ENCODE results near the gene PLEKHA1.

Gene PLEKHA1

GRCh38 chr10:122421054-122421625 is 46.6 kb downstream of the PLEKHA1 start:
- H3K9me3 ChIP-seq (ENCODE audit: control insufficient read depth, insufficient read depth, low read length): no peaks in the 10 kb centered on the region
- H3K4me3 ChIP-seq (ENCODE audit: low read length): no peak overlapping the region
- no peaks in the 10 kb centered on the region for H3K36me3 ChIP-seq (ENCODE audit: control insufficient read depth, insufficient read depth, low read length)
- no peaks in the 10 kb centered on the region for H3K27me3 ChIP-seq (ENCODE audit: control insufficient read depth, insufficient read depth, low read length)
- no peaks in the 10 kb centered on the region for H3K4me1 ChIP-seq (ENCODE audit: control insufficient read depth, insufficient read depth, low read length)
- H3K27ac ChIP-seq (ENCODE audit: low read length): no peak overlapping the region
- WGBS (ENCODE audit: insufficient coverage, insufficient read length): no CpG with 5 or more reads among the region's 3 CpGs
- DNase-seq (ENCODE audit: low read depth, low spot score): no peak

DNA sequence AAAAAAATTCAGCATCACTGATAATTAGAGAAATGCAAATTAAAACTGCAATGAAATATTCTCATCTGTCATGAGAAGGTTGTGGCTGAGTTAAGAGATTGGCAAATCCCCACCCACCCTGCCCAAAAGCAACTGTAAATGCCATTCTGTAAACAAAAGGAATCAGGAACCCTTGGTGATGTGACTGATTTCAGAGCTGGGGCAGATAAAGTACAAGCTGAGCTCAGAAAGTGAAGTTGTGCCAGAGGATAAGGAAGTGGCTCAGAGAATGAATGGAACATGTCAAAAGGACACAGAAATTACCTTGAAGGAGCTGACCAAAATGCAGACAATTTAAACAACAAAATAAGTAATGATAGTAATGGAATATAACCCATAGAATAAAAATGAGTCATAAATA is 47.2 kb downstream of the PLEKHA1 start:
- no peak overlapping the region for H3K27ac ChIP-seq (ENCODE audit: low read length)
- no peak for DNase-seq (ENCODE audit: low read depth, low spot score)

GRCh38 chr10:122422266-122422989 is 47.9 kb downstream of the PLEKHA1 start:
- Histone ChIP-seq H3K4me3 (ENCODE audit: low read length) (no peak overlapping the region), H3K27me3 (ENCODE audit: control insufficient read depth, insufficient read depth, low read length) (no peaks in the 10 kb centered on the region), H3K4me1 (ENCODE audit: control insufficient read depth, insufficient read depth, low read length) (no peaks in the 10 kb centered on the region), H3K27ac (ENCODE audit: low read length) (no peak overlapping the region), H3K36me3 (ENCODE audit: control insufficient read depth, insufficient read depth, low read length) (no peaks in the 10 kb centered on the region), H3K9me3 (ENCODE audit: control insufficient read depth, insufficient read depth, low read length) (no peaks in the 10 kb centered on the region)
- no peak for DNase-seq (ENCODE audit: low read depth, low spot score)
- whole genome bisulfite sequencing (ENCODE audit: insufficient coverage, insufficient read length): no CpG with 5 or more reads among the region's 5 CpGs

More for the DNA sequence above, 47.2 kb downstream of the PLEKHA1 start:
- H3K9me3 ChIP-seq (ENCODE audit: control insufficient read depth, insufficient read depth, low read length): no peaks in the 10 kb centered on the region
- no peak overlapping the region for H3K4me3 ChIP-seq (ENCODE audit: low read length)
- H3K36me3 ChIP-seq (ENCODE audit: control insufficient read depth, insufficient read depth, low read length): no peaks in the 10 kb centered on the region
- H3K27me3 ChIP-seq (ENCODE audit: control insufficient read depth, insufficient read depth, low read length): no peaks in the 10 kb centered on the region
- H3K4me1 ChIP-seq (ENCODE audit: control insufficient read depth, insufficient read depth, low read length): no peaks in the 10 kb centered on the region

DNA sequence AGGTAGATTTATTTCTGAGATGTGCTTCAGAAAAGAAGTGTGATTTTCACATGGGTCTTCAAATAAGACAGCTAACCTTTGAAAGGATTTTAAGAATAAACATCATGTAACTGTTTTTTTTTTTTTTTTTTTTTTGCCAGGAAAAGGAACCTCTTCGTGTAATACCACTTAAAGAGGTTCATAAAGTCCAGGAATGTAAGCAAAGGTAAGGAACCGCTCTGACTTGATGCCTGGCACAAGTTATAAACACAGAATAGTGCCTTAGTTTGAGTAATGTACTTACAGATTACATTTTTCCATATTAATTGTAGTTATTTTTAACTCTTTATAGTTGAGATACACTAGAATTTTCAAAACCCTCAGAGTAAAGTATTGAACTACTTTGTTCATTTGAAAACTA is 49.6 kb downstream of the PLEKHA1 start:
- H3K9me3 ChIP-seq (ENCODE audit: control insufficient read depth, insufficient read depth, low read length): no peaks in the 10 kb centered on the region
- peaks cover 2% of the 10 kb centered on the region; the same call in 1 of the 2 replicates for H3K36me3 ChIP-seq (ENCODE audit: control insufficient read depth, insufficient read depth, low read length)
- H3K27ac ChIP-seq (ENCODE audit: low read length): no peak overlapping the region
- no peak overlapping the region for H3K4me3 ChIP-seq (ENCODE audit: low read length)
- WGBS (ENCODE audit: insufficient coverage, insufficient read length): no CpG with 5 or more reads among the region's 2 CpGs
- H3K27me3 ChIP-seq (ENCODE audit: control insufficient read depth, insufficient read depth, low read length): no peaks in the 10 kb centered on the region
- no peak for DNase-seq (ENCODE audit: low read depth, low spot score)
- no peaks in the 10 kb centered on the region for H3K4me1 ChIP-seq (ENCODE audit: control insufficient read depth, insufficient read depth, low read length)

DNA sequence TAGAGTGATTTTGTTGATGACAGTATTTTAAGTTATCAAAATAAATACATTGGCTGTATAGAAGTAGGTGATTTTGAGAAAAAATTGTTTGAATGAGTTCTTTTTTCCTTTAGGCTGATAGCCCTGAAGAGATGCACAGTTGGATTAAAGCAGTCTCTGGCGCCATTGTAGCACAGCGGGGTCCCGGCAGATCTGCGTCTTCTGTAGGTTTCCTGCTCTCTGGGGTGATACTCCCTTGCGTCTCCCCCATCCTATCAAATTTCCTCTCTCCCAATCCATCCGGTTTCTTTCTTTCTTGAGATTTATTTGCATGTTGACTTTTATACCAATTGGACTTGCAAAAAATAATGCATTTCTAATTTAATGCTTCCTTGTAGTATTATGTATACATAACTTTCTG is 52.3 kb downstream of the PLEKHA1 start:
- no peak for DNase-seq (ENCODE audit: low read depth, low spot score)
- no peaks in the 10 kb centered on the region for H3K27me3 ChIP-seq (ENCODE audit: control insufficient read depth, insufficient read depth, low read length)
- no peak overlapping the region for H3K27ac ChIP-seq (ENCODE audit: low read length)
- H3K36me3 ChIP-seq (ENCODE audit: control insufficient read depth, insufficient read depth, low read length): peaks cover 2% of the 10 kb centered on the region; the same call in 1 of the 2 replicates
- H3K4me3 ChIP-seq (ENCODE audit: low read length): no peak overlapping the region
- H3K4me1 ChIP-seq (ENCODE audit: control insufficient read depth, insufficient read depth, low read length): no peaks in the 10 kb centered on the region
- H3K9me3 ChIP-seq (ENCODE audit: control insufficient read depth, insufficient read depth, low read length): no peaks in the 10 kb centered on the region
- no CpG with 5 or more reads among the region's 6 CpGs for WGBS (ENCODE audit: insufficient coverage, insufficient read length)

- no CpG with 5 or more reads among the region's 2 CpGs for whole genome bisulfite sequencing (ENCODE audit: insufficient coverage, insufficient read length)
- Histone ChIP-seq H3K36me3 (ENCODE audit: control insufficient read depth, insufficient read depth, low read length) (peaks cover 2% of the 10 kb centered on the region; the same call in 1 of the 2 replicates), H3K4me3 (ENCODE audit: low read length) (no peak overlapping the region), H3K4me1 (ENCODE audit: control insufficient read depth, insufficient read depth, low read length) (no peaks in the 10 kb centered on the region), H3K27me3 (ENCODE audit: control insufficient read depth, insufficient read depth, low read length) (no peaks in the 10 kb centered on the region), H3K27ac (ENCODE audit: low read length) (no peak overlapping the region), H3K9me3 (ENCODE audit: control insufficient read depth, insufficient read depth, low read length) (no peaks in the 10 kb centered on the region)
- no peak for DNase-seq (ENCODE audit: low read depth, low spot score)
These were observed 52.8 kb downstream of the PLEKHA1 start for GRCh38 chr10:122427280-122427679.

GRCh38 chr10:122435212-122435827 is 60.8 kb downstream of the PLEKHA1 start:
- H3K4me1 ChIP-seq (ENCODE audit: control insufficient read depth, insufficient read depth, low read length): no peaks in the 10 kb centered on the region
- DNase-seq (ENCODE audit: low read depth, low spot score): no peak

GRCh38 chr10:122441961-122442360 is 67.5 kb downstream of the PLEKHA1 start:
- DNase-seq (ENCODE audit: low read depth, low spot score): no peak
- WGBS (ENCODE audit: insufficient coverage, insufficient read length): no CpG with 5 or more reads among the region's 7 CpGs

More at GRCh38 chr10:122435212-122435827, 60.8 kb downstream of the PLEKHA1 start:
- WGBS (ENCODE audit: insufficient coverage, insufficient read length): no CpG with 5 or more reads among the region's 3 CpGs
- H3K27ac ChIP-seq (ENCODE audit: low read length): no peak overlapping the region
- H3K36me3 ChIP-seq (ENCODE audit: control insufficient read depth, insufficient read depth, low read length): no peaks in the 10 kb centered on the region
- H3K27me3 ChIP-seq (ENCODE audit: control insufficient read depth, insufficient read depth, low read length): no peaks in the 10 kb centered on the region
- H3K9me3 ChIP-seq (ENCODE audit: control insufficient read depth, insufficient read depth, low read length): no peaks in the 10 kb centered on the region
- no peak overlapping the region for H3K4me3 ChIP-seq (ENCODE audit: low read length)

GRCh38 chr10:122445469-122445868 is 71.0 kb downstream of the PLEKHA1 start:
- Histone ChIP-seq H3K36me3 (ENCODE audit: control insufficient read depth, insufficient read depth, low read length) (no peaks in the 10 kb centered on the region), H3K4me3 (ENCODE audit: low read length) (no peak overlapping the region), H3K27ac (ENCODE audit: low read length) (no peak overlapping the region), H3K9me3 (ENCODE audit: control insufficient read depth, insufficient read depth, low read length) (no peaks in the 10 kb centered on the region), H3K4me1 (ENCODE audit: control insufficient read depth, insufficient read depth, low read length) (no peaks in the 10 kb centered on the region), H3K27me3 (ENCODE audit: control insufficient read depth, insufficient read depth, low read length) (no peaks in the 10 kb centered on the region)
- no peak for DNase-seq (ENCODE audit: low read depth, low spot score)
- no CpG with 5 or more reads among the region's 1 CpG for WGBS (ENCODE audit: insufficient coverage, insufficient read length)

More at GRCh38 chr10:122441961-122442360, 67.5 kb downstream of the PLEKHA1 start:
- H3K36me3 ChIP-seq (ENCODE audit: control insufficient read depth, insufficient read depth, low read length): no peaks in the 10 kb centered on the region
- no peaks in the 10 kb centered on the region for H3K9me3 ChIP-seq (ENCODE audit: control insufficient read depth, insufficient read depth, low read length)
- H3K4me3 ChIP-seq (ENCODE audit: low read length): no peak overlapping the region
- H3K27me3 ChIP-seq (ENCODE audit: control insufficient read depth, insufficient read depth, low read length): no peaks in the 10 kb centered on the region
- no peaks in the 10 kb centered on the region for H3K4me1 ChIP-seq (ENCODE audit: control insufficient read depth, insufficient read depth, low read length)
- H3K27ac ChIP-seq (ENCODE audit: low read length): no peak overlapping the region

DNA sequence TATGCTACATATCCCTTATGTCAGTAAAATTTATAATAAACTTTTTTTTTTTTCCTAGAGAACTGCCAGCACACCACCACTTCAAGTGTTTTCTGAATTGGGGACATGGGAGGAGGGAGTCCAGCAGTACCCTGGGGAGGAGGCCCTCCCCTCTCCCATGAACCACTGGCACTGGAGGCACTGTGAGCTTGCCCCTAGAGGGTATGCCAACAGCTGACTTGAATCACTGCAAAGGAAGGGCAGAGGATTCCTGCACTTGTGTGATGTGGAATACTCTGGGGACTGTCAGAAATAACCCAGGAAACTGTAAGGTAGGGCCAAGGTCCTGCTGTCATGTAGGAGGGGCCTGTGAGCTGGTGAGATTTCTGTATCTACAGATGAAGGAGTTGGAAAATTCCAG is 71.4 kb downstream of the PLEKHA1 start:
- Histone ChIP-seq H3K9me3 (ENCODE audit: control insufficient read depth, insufficient read depth, low read length) (no peaks in the 10 kb centered on the region), H3K36me3 (ENCODE audit: control insufficient read depth, insufficient read depth, low read length) (no peaks in the 10 kb centered on the region)

More for the DNA sequence above, 71.4 kb downstream of the PLEKHA1 start:
- Histone ChIP-seq H3K27me3 (ENCODE audit: control insufficient read depth, insufficient read depth, low read length) (no peaks in the 10 kb centered on the region), H3K27ac (ENCODE audit: low read length) (no peak overlapping the region), H3K4me1 (ENCODE audit: control insufficient read depth, insufficient read depth, low read length) (no peaks in the 10 kb centered on the region), H3K4me3 (ENCODE audit: low read length) (no peak overlapping the region)
- no peak for DNase-seq (ENCODE audit: low read depth, low spot score)

Data from iPS DF 6.9 (cell line).